HepG2 (cell line): ENCODE data around the gene MTA2. TPM values are rescaled to one million over a fixed set of nuclear protein-coding genes. Genes with fewer than 3 reads are reported as not detected.

ENCODE experiments used
- BATF2 ChIP-seq: sonication (generic); formaldehyde crosslinking; IDR thresholded peaks from 2 replicates; pipeline ENCODE4 v1.8.0; 2022; ENCODE audit warnings: mild to moderate bottlenecking, missing genetic modification reagents, moderate library complexity
- E2F1 ChIP-seq: sonication (generic); formaldehyde crosslinking; IDR thresholded peaks from 2 replicates; pipeline ENCODE4 v1.5.0; 2020; ENCODE audit warnings: missing genetic modification reagents
- EP300 ChIP-seq, 3 experiments: sonication (generic) in 1 of 3; formaldehyde crosslinking in 1 of 3; IDR thresholded peaks; 2 replicates each; pipeline versions ENCODE4 v1.5.1 to v1.6.1; 2011 to 2020; ENCODE audit warnings: low read depth in 2 of 3, low read length in 2 of 3, borderline replicate concordance in 1 of 3, improper control_type of control experiment in 1 of 3, mild to moderate bottlenecking in 1 of 3, missing genetic modification reagents in 1 of 3, moderate library complexity in 1 of 3
- GABPA ChIP-seq, 2 experiments: IDR thresholded peaks; 2 replicates each; pipeline ENCODE4 v1.6.1; 2011 to 2016; ENCODE audit warnings: low read depth in 2 of 2, low read length in 1 of 2, missing biosample characterization in 1 of 2, missing genetic modification characterization in 1 of 2
- HNF4A ChIP-seq: sonication (generic); formaldehyde crosslinking; IDR thresholded peaks from 2 replicates; pipeline ENCODE4 v1.4.0; 2020; ENCODE audit warnings: missing genetic modification reagents
- HOXA9 ChIP-seq: sonication (generic); formaldehyde crosslinking; IDR thresholded peaks from 2 replicates; pipeline ENCODE4 v1.8.1; 2022; ENCODE audit warnings: missing genetic modification reagents, mild to moderate bottlenecking, moderate library complexity, borderline replicate concordance
- MNT ChIP-seq: fragments of 450-650 bp; IDR thresholded peaks from 2 replicates; pipeline ENCODE4 v1.6.1; 2016
- MTF1 ChIP-seq: sonication (generic); formaldehyde crosslinking; IDR thresholded peaks from 2 replicates; pipeline ENCODE4 v1.5.0; 2020; ENCODE audit warnings: missing genetic modification reagents
- NKX3-1 ChIP-seq: sonication (generic); formaldehyde crosslinking; IDR thresholded peaks from 2 replicates; pipeline ENCODE4 v1.5.0; 2020; ENCODE audit warnings: missing genetic modification reagents
- POGK ChIP-seq: sonication (generic); formaldehyde crosslinking; conservative IDR thresholded peaks from 2 replicates; pipeline ENCODE4 v1.8.0; 2022; ENCODE audit warnings: mild to moderate bottlenecking, moderate library complexity, missing genetic modification reagents
- RNF2 ChIP-seq: fragments of 450-650 bp; conservative IDR thresholded peaks from 2 replicates; pipeline ENCODE4 v1.6.1; 2016; ENCODE audit warnings: low read depth
- SETDB1 ChIP-seq: sonication (generic); formaldehyde crosslinking; IDR thresholded peaks from 2 replicates; pipeline ENCODE4 v1.5.1; 2020; ENCODE audit warnings: missing genetic modification reagents, mild to moderate bottlenecking, borderline replicate concordance
- SRSF1 ChIP-seq: fragments of 200-400 bp; formaldehyde crosslinking; optimal IDR thresholded peaks from 2 replicates; pipeline ENCODE3; 2017; ENCODE audit warnings: mild to moderate bottlenecking, low read depth, low read length, moderate library complexity
- ZNF260 ChIP-seq: sonication (generic); formaldehyde crosslinking; IDR thresholded peaks from 2 replicates; pipeline ENCODE4 v1.4.0; 2020; ENCODE audit warnings: missing genetic modification reagents, low read depth, mild to moderate bottlenecking, borderline replicate concordance
- ZNF550 ChIP-seq: sonication (generic); formaldehyde crosslinking; IDR thresholded peaks from 2 replicates; pipeline ENCODE4 v1.4.0; 2020; ENCODE audit warnings: mild to moderate bottlenecking, missing genetic modification reagents, borderline replicate concordance
- ZNF639 ChIP-seq: conservative IDR thresholded peaks from 2 replicates; pipeline ENCODE4 v1.6.1; 2018; ENCODE audit warnings: missing genetic modification reagents
- ZNF652 ChIP-seq: IDR thresholded peaks from 2 replicates; pipeline ENCODE4 v1.6.1; 2016; ENCODE audit warnings: low read depth, borderline replicate concordance
- polyA plus RNA-seq, 8 experiments: library from polyadenylated mRNA; depleted of rRNA in 3 of 8; stranded (reverse) in 7 of 8; unstranded in 1 of 8; fragments of >200 nt; fragmentation: Illumina TruSeq in 4 of 8; extraction: Trizol in 4 of 8; gene quantifications; 2 replicates each; pipeline versions ENCODE4 v1.2.1 to v1.2.3, GENCODE V29; 2011 to 2016; ENCODE audit warnings: low read depth in 4 of 8, missing spikeins in 1 of 8, mixed read lengths in 1 of 8; ENCODE audit not compliant: insufficient read depth in 1 of 8
- total RNA-seq, 5 experiments: library from RNA; depleted of rRNA; stranded (reverse); fragments of >200 nt; fragmentation: Illumina TruSeq; extraction: Trizol; gene quantifications; 2 replicates each; pipeline ENCODE4 v1.2.3, GENCODE V29; 2016; ENCODE audit warnings: low read depth in 1 of 5
- TF ChIP-seq, protein P1 (sequence below): sonication (generic); formaldehyde crosslinking; IDR thresholded peaks from 2 replicates; pipeline ENCODE4 v1.8.1; 2023; ENCODE audit warnings: mild to moderate bottlenecking, missing genetic modification reagents

MTA2 gene
- total and polyA plus RNA-seq, 2 of the 13 experiments (the other 11 are each of a cell fraction or from before 2014, with no cell fraction given): 14.0 to 70.0 TPM

DNA sequence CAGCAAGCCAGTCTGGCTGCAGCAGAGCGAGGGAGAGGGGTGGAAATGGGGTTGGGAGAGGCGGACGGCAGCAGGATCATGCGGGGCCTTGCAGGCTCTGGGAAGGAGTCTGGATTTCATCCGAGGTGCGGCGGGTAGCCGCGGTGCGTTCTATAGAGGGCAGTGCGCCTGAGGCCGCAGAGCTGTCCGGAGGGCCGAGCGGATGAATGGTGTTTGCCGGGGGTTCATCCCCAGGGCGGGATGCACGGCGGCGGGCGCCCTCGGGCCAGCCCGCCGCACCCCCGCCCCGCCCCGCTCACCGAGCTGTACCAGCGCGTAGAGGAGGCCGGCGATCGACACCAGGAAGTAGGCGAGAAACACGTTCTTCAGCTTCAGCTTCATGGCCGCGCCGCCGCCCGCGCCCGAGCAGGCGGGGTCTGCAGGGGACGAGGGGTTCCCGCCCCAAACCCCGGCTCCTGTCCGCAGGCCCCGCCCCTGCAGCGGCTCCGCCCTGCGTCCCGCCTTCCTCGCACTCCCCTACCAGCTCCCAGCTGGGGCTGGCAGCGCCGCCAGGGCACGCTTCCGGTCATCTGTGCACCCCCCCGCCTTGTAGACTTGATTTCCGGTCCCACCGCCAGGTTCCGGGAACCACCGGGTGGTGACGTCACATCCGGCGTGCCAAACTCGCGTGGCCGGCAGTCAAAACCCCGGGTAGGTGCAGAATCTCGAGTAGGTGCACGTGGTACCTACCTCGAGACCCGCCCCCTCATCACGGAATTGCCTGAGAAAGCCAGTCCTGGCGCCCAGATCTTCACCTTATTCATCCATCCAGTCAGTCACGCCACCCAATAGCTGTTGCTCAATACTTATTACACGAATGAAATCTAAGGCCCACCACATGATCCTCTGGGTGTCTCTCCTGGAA is 20.2 kb upstream of the MTA2 start, which contains the start of gene B3GAT3 (continued):
- TF ChIP-seq HOXA9 (CRISPR knock-in tag) (peak; percentile 70; the same call in 1 of the 2 replicates), HNF4A (peak; percentile 22; the same call in 1 of the 2 replicates), ZNF652 (peak; percentile 50; the same call in 1 of the 2 replicates), GABPA (IDR thresholded peaks at IDR 0.05; ENCODE audit: low read depth, low read length) (peak; percentile 97), GABPA (CRISPR knock-in tag; IDR thresholded peaks at IDR 0.05; ENCODE audit: low read depth) (peak; percentile 97), MTF1 (no peak), BATF2 (CRISPR knock-in tag) (0 out of 2 replicates have a peak, but pooled peaks have one; percentile 79), ZNF550 (CRISPR knock-in tag) (no peak), EP300 (IDR thresholded peaks at IDR 0.05; ENCODE audit: low read depth in 2 of 2, low read length in 2 of 2) (0 out of 4 replicates have a peak, but pooled peaks of 1 of the 2 experiments have one; percentile 18), EP300 (CRISPR knock-in tag; IDR thresholded peaks at IDR 0.05; ENCODE audit: borderline replicate concordance) (peak; percentile 74), RNF2 (0 out of 2 replicates have a peak, but pooled peaks have one; percentile 64), ZNF639 (CRISPR knock-in tag) (peak; percentile 88), SETDB1 (CRISPR knock-in tag) (no peak), ZNF260 (CRISPR knock-in tag) (no peak), NKX3-1 (CRISPR knock-in tag) (no peak), MNT (peak; percentile 96), E2F1 (CRISPR knock-in tag) (peak; percentile 95), POGK (CRISPR knock-in tag) (peak; percentile 74; the same call in 1 of the 2 replicates), SRSF1 (peak; percentile 58)
- TF ChIP-seq, protein P1, sequence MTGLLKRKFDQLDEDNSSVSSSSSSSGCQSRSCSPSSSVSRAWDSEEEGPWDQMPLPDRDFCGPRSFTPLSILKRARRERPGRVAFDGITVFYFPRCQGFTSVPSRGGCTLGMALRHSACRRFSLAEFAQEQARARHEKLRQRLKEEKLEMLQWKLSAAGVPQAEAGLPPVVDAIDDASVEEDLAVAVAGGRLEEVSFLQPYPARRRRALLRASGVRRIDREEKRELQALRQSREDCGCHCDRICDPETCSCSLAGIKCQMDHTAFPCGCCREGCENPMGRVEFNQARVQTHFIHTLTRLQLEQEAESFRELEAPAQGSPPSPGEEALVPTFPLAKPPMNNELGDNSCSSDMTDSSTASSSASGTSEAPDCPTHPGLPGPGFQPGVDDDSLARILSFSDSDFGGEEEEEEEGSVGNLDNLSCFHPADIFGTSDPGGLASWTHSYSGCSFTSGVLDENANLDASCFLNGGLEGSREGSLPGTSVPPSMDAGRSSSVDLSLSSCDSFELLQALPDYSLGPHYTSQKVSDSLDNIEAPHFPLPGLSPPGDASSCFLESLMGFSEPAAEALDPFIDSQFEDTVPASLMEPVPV (CRISPR knock-in tag): peak; percentile 75; the same call in 1 of the 2 replicates
